Measurements from ENCODE around the gene GPR158.

The GPR158 gene

GRCh38 chr10:25388862-25389206, 214.0 kb downstream of the GPR158 start:
- TF ChIP-seq EZH2phosphoT487 (IDR thresholded peaks at IDR 0.05; ENCODE audit: borderline replicate concordance, low read length) (no peak), CTCF (IDR thresholded peaks at IDR 0.05; ENCODE audit: low read depth, low read length, poor library complexity, severe bottlenecking) (no peak)
- Histone ChIP-seq H4K20me1 (ENCODE audit: control insufficient read depth, insufficient read depth, low read depth, low read length) (no peaks in the 10 kb centered on the region), H3K79me2 (ENCODE audit: control insufficient read depth, low read length) (no peaks in the 10 kb centered on the region), H3K36me3 (ENCODE audit: control insufficient read depth, low read length) (no peaks in the 10 kb centered on the region), H3K27ac (ENCODE audit: low read depth, low read length) (no peak overlapping the region), H3K4me2 (ENCODE audit: low read length) (no peak overlapping the region), H3K9me2 (replicated peaks; ENCODE audit: control insufficient read depth, low read length) (no peaks in the 10 kb centered on the region), H3F3A (ENCODE audit: control insufficient read depth, insufficient read depth) (no peaks in the 10 kb centered on the region), H3K4me3 (ENCODE audit: low read length) (no peak overlapping the region), H3K9me3 (ENCODE audit: control insufficient read depth, insufficient read depth, low read length) (peaks cover 15% of the 10 kb centered on the region; the same call in 1 of the 2 replicates), H3K27me3 (ENCODE audit: control insufficient read depth, low read length) (no peaks in the 10 kb centered on the region), H3K4me1 (ENCODE audit: control insufficient read depth, low read length) (no peaks in the 10 kb centered on the region)

- H3K4me1 ChIP-seq (ENCODE audit: control insufficient read depth, low read length), result no peaks in the 10 kb centered on the region
- TF ChIP-seq EZH2phosphoT487 (IDR thresholded peaks at IDR 0.05; ENCODE audit: borderline replicate concordance, low read length), result no peak
- TF ChIP-seq CTCF (IDR thresholded peaks at IDR 0.05; ENCODE audit: low read depth, low read length, poor library complexity, severe bottlenecking), result no peak
- H3K27ac ChIP-seq (ENCODE audit: low read depth, low read length), result no peak overlapping the region
- H3K27me3 ChIP-seq (ENCODE audit: control insufficient read depth, low read length), result no peaks in the 10 kb centered on the region
- no peaks in the 10 kb centered on the region for H3K79me2 ChIP-seq (ENCODE audit: control insufficient read depth, low read length)
- no peaks in the 10 kb centered on the region for H3K9me2 ChIP-seq (replicated peaks; ENCODE audit: control insufficient read depth, low read length)
- no peaks in the 10 kb centered on the region for H3K36me3 ChIP-seq (ENCODE audit: control insufficient read depth, low read length)
- no peaks in the 10 kb centered on the region for H3F3A ChIP-seq (ENCODE audit: control insufficient read depth, insufficient read depth)
- no peak overlapping the region for H3K4me2 ChIP-seq (ENCODE audit: low read length)
- H4K20me1 ChIP-seq (ENCODE audit: control insufficient read depth, insufficient read depth, low read depth, low read length), result no peaks in the 10 kb centered on the region
- no peak overlapping the region for H3K4me3 ChIP-seq (ENCODE audit: low read length)
- peaks cover 15% of the 10 kb centered on the region; the same call in 1 of the 2 replicates for H3K9me3 ChIP-seq (ENCODE audit: control insufficient read depth, insufficient read depth, low read length)
Observed at GRCh38 chr10:25390733-25391132, 215.9 kb downstream of the GPR158 start.

GRCh38 chr10:25392132-25392531, 217.3 kb downstream of the GPR158 start:
- H3K4me3 ChIP-seq (ENCODE audit: low read length), result no peak overlapping the region
- H3K9me3 ChIP-seq (ENCODE audit: control insufficient read depth, insufficient read depth, low read length), result peaks cover 15% of the 10 kb centered on the region; the same call in 1 of the 2 replicates
- no peak overlapping the region for H3K27ac ChIP-seq (ENCODE audit: low read depth, low read length)
- no peak overlapping the region for H3K4me2 ChIP-seq (ENCODE audit: low read length)
- no peaks in the 10 kb centered on the region for H3K36me3 ChIP-seq (ENCODE audit: control insufficient read depth, low read length)
- H3K27me3 ChIP-seq (ENCODE audit: control insufficient read depth, low read length), result no peaks in the 10 kb centered on the region
- no peaks in the 10 kb centered on the region for H3K9me2 ChIP-seq (replicated peaks; ENCODE audit: control insufficient read depth, low read length)
- H3K4me1 ChIP-seq (ENCODE audit: control insufficient read depth, low read length), result no peaks in the 10 kb centered on the region
- no peaks in the 10 kb centered on the region for H3K79me2 ChIP-seq (ENCODE audit: control insufficient read depth, low read length)
- no peak for TF ChIP-seq CTCF (IDR thresholded peaks at IDR 0.05; ENCODE audit: low read depth, low read length, poor library complexity, severe bottlenecking)
- no peak for TF ChIP-seq EZH2phosphoT487 (IDR thresholded peaks at IDR 0.05; ENCODE audit: borderline replicate concordance, low read length)
- H3F3A ChIP-seq (ENCODE audit: control insufficient read depth, insufficient read depth), result no peaks in the 10 kb centered on the region
- H4K20me1 ChIP-seq (ENCODE audit: control insufficient read depth, insufficient read depth, low read depth, low read length), result no peaks in the 10 kb centered on the region

- no peaks in the 10 kb centered on the region for H4K20me1 ChIP-seq (ENCODE audit: control insufficient read depth, insufficient read depth, low read depth, low read length)
- peaks cover 8% of the 10 kb centered on the region; the same call in 1 of the 2 replicates for H3K9me3 ChIP-seq (ENCODE audit: control insufficient read depth, insufficient read depth, low read length)
- H3F3A ChIP-seq (ENCODE audit: control insufficient read depth, insufficient read depth), result no peaks in the 10 kb centered on the region
- H3K4me2 ChIP-seq (ENCODE audit: low read length), result no peak overlapping the region
- TF ChIP-seq EZH2phosphoT487 (IDR thresholded peaks at IDR 0.05; ENCODE audit: borderline replicate concordance, low read length), result no peak
- TF ChIP-seq CTCF (IDR thresholded peaks at IDR 0.05; ENCODE audit: low read depth, low read length, poor library complexity, severe bottlenecking), result no peak
- no peaks in the 10 kb centered on the region for H3K4me1 ChIP-seq (ENCODE audit: control insufficient read depth, low read length)
- H3K36me3 ChIP-seq (ENCODE audit: control insufficient read depth, low read length), result no peaks in the 10 kb centered on the region
- H3K4me3 ChIP-seq (ENCODE audit: low read length), result no peak overlapping the region
- H3K27ac ChIP-seq (ENCODE audit: low read depth, low read length), result no peak overlapping the region
- H3K79me2 ChIP-seq (ENCODE audit: control insufficient read depth, low read length), result no peaks in the 10 kb centered on the region
- no peaks in the 10 kb centered on the region for H3K27me3 ChIP-seq (ENCODE audit: control insufficient read depth, low read length)
- H3K9me2 ChIP-seq (replicated peaks; ENCODE audit: control insufficient read depth, low read length), result no peaks in the 10 kb centered on the region
Observed at GRCh38 chr10:25393621-25394020, 218.8 kb downstream of the GPR158 start.
